Tracheal epithelial cell (primary cell): ENCODE results near the gene ZFAND3. TPM values are rescaled to one million over a fixed set of nuclear protein-coding genes. Genes with fewer than 3 reads are reported as not detected.

Source experiments
- total RNA-seq: library from RNA; depleted of rRNA; stranded (reverse); fragments of >200 nt; gene quantifications from 2 replicates; pipeline ENCODE4 v1.2.1, GENCODE V29; 2014

The ZFAND3 gene, protein sequence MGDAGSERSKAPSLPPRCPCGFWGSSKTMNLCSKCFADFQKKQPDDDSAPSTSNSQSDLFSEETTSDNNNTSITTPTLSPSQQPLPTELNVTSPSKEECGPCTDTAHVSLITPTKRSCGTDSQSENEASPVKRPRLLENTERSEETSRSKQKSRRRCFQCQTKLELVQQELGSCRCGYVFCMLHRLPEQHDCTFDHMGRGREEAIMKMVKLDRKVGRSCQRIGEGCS
- 16.1 and 18.8 TPM in 2 replicates for total RNA-seq

DNA sequence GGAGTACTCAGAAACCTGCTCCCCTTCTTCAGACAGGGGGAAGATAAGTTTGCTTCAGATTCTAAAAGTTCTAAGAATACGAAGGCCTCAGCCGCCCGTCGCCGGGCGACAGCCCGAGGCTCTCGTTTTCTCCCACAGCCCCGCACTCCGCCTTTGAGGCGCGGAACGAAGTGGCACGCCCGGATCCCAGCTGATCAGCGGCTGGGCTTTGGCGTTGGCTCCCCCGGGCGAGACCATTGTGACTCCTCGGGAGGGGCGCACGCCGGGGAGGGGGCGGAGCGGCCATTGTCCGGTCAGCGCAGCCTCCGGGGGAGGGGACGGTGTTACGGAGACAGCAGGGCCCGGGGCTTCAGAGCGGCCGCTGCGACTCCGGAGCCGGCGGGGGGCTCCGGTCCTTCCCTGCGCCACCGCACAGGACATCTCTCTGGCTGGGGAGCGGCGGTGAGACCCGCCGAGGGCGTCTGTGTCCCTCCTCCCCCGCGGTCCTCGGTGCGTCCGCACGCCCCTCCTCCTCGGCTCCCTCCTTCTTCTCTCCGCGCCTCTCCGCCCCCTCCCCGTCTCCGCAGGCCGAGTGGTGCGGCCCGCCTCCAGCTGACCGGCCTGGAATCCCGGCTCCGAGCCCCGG is at the start of gene ZFAND3:
ZFAND3 (plus strand) TSS at position 551 of the 625 bp plus-strand sequence. CDS start 219 bp downstream, outside the sequence.

Other genes with a start within 250 kb of the ZFAND3 start
- gene MDGA1, start 121.8 kb upstream of the ZFAND3 start, total RNA-seq: 0.43 and 0.48 TPM in 2 replicates